Caco-2 (cell line): ENCODE measurements around the gene GLP2R. TPM values are rescaled to one million over a fixed set of nuclear protein-coding genes. Genes with fewer than 3 reads are reported as not detected.

Source experiments
- BruUV-seq: library from RNA; stranded (reverse); fragments of 400-500 nt; replicated peaks from 2 replicates; lab custom pipeline; 2021; lab: Mats Ljungman, UMichigan
- CTCF ChIA-PET: fragments of 300-600 bp; sonication (Branson Sonifier 250); formaldehyde crosslinking; loops from one replicate; lab custom pipeline; 2022; ENCODE audit warnings: antibody characterized with exemption; lab: Charles Lee
- POLR2A ChIA-PET: fragments of 300-600 bp; sonication (Branson Sonifier 250); formaldehyde crosslinking; loops from one replicate; lab custom pipeline; 2022; ENCODE audit warnings: antibody characterized with exemption; lab: Charles Lee
- DNase-seq, 2 experiments: peaks; one replicate each; pipeline versions ENCODE4 v3.0.0 to v3.0.0-alpha.2; 2020 to 2022
- H3K27me3 ChIP-seq: replicated peaks from 2 replicates; pipeline ENCODE4 v1.6.0; 2011; ENCODE audit warnings: low read length; ENCODE audit not compliant: control insufficient read depth, insufficient read depth
- H3K36me3 ChIP-seq: 2 replicates; pipeline ENCODE4 v1.5.1; 2011; ENCODE audit warnings: low read length; ENCODE audit not compliant: control insufficient read depth, insufficient read depth
- H3K4me1 ChIP-seq: fragments of 250-450 bp; sonication (Bioruptor Pico); 2 replicates; pipeline ENCODE4 v1.5.1; 2020; ENCODE audit warnings: mild to moderate bottlenecking
- H3K4me3 ChIP-seq: 2 replicates; pipeline ENCODE4 v1.5.1; 2011; ENCODE audit warnings: low read depth, mild to moderate bottlenecking, control low read depth, low read length
- H3K9me3 ChIP-seq: fragments of 250-450 bp; sonication (Bioruptor Pico); 2 replicates; pipeline ENCODE4 v1.5.1; 2020; ENCODE audit warnings: mild to moderate bottlenecking, moderate library complexity
- H3K27ac Mint-ChIP-seq: one replicate; pipeline ENCODE4 v1.8.0; 2022; ENCODE audit warnings: mixed read lengths; ENCODE audit not compliant: unreplicated experiment
- H3K27me3 Mint-ChIP-seq: one replicate; pipeline ENCODE4 v1.8.0; 2022; ENCODE audit warnings: mixed read lengths; ENCODE audit not compliant: insufficient read depth, unreplicated experiment
- H3K36me3 Mint-ChIP-seq: one replicate; pipeline ENCODE4 v1.8.0; 2022; ENCODE audit warnings: mild to moderate bottlenecking, mixed read lengths; ENCODE audit not compliant: insufficient read depth, unreplicated experiment
- H3K4me1 Mint-ChIP-seq: one replicate; pipeline ENCODE4 v1.8.0; 2022; ENCODE audit warnings: low read depth, mixed read lengths; ENCODE audit not compliant: unreplicated experiment
- H3K4me3 Mint-ChIP-seq: one replicate; pipeline ENCODE4 v1.8.0; 2022; ENCODE audit warnings: mild to moderate bottlenecking, moderate library complexity, mixed read lengths; ENCODE audit not compliant: unreplicated experiment
- H3K9me3 Mint-ChIP-seq: one replicate; pipeline ENCODE4 v1.8.0; 2022; ENCODE audit warnings: mixed read lengths; ENCODE audit not compliant: unreplicated experiment
- intact Hi-C: fragments of 100-400 bp; cut with micrococcal nuclease; formaldehyde crosslinking; loops from one replicate; pipeline ENCODE4 v1.10.0; 2022; ENCODE audit not compliant: unreplicated experiment
- total RNA-seq: library from RNA; stranded (reverse); gene quantifications from 2 replicates; pipeline ENCODE4 v1.2.3, GENCODE V29; 2022
- TF ChIP-seq, protein P1 (sequence below), 2 experiments: fragments of 200-600 bp in 1 of 2; IDR thresholded peaks; 1 replicate in 1 of 2; 2 replicates in 1 of 2; pipeline versions ENCODE4 v1.5.1 to v1.8.0; 2011 to 2022; ENCODE audit warnings: antibody characterized with exemption in 1 of 2, control low read depth in 1 of 2, inconsistent platforms in 1 of 2, low read depth in 1 of 2, low read length in 1 of 2, mild to moderate bottlenecking in 1 of 2, moderate library complexity in 1 of 2; ENCODE audit not compliant: insufficient read depth in 1 of 2, severe bottlenecking in 1 of 2, unreplicated experiment in 1 of 2

GLP2R gene
- total RNA-seq, 1 experiment from 2014 or later, result not detected

DNA sequence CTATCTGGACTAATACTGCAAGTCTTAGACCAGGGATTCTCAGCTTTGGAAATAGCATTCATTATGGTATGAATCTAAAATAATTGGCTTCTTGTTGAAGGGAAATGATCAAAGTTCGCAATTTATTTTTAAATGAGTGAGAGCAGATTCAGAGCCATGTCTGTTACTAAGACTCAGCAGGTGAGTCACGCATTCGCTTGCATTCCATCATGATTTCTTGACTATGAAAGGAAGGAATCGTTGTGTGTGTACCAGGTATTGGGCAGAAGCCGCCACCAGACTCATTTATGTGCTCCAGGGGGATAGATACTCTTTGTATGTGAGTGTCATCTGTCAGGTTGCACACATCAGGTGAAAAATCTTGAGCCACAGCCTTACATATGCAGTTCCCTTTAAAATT, 14.6 kb upstream of the GLP2R start:
- Histone ChIP-seq H3K36me3 (no peaks in the 10 kb centered on the region), H3K9me3 (no peaks in the 10 kb centered on the region), H3K27me3 (no peaks in the 10 kb centered on the region), H3K4me1 (0 out of 2 replicates have a peak, but pooled peaks cover 4% of the 10 kb centered on the region), H3K4me3 (no peak overlapping the region)
- no peaks in the 10 kb centered on the region for H3K27me3 Mint-ChIP-seq
- no peak overlapping the region for H3K27ac Mint-ChIP-seq
- H3K4me3 Mint-ChIP-seq, result no peak overlapping the region
- POLR2A ChIA-PET, result no interaction called here
- CTCF ChIA-PET, result interaction anchor here (0.5 kb wide), 1 partner anchor 80 kb away, joined by 3 read pairs; no protein-coding TSS in a partner anchor
- DNase-seq, result no peak
- no TSS peak for BruUV-seq
- peaks cover under 1% of the 10 kb centered on the region for H3K4me1 Mint-ChIP-seq
- H3K9me3 Mint-ChIP-seq, result no peaks in the 10 kb centered on the region
- no peaks in the 10 kb centered on the region for H3K36me3 Mint-ChIP-seq
- intact Hi-C loops, result no loop called here
- TF ChIP-seq, protein P1, sequence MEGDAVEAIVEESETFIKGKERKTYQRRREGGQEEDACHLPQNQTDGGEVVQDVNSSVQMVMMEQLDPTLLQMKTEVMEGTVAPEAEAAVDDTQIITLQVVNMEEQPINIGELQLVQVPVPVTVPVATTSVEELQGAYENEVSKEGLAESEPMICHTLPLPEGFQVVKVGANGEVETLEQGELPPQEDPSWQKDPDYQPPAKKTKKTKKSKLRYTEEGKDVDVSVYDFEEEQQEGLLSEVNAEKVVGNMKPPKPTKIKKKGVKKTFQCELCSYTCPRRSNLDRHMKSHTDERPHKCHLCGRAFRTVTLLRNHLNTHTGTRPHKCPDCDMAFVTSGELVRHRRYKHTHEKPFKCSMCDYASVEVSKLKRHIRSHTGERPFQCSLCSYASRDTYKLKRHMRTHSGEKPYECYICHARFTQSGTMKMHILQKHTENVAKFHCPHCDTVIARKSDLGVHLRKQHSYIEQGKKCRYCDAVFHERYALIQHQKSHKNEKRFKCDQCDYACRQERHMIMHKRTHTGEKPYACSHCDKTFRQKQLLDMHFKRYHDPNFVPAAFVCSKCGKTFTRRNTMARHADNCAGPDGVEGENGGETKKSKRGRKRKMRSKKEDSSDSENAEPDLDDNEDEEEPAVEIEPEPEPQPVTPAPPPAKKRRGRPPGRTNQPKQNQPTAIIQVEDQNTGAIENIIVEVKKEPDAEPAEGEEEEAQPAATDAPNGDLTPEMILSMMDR (IDR thresholded peaks at IDR 0.05; ENCODE audit: insufficient read depth in 1 of 2, low read depth in 1 of 2, low read length in 1 of 2, severe bottlenecking in 1 of 2, unreplicated experiment in 1 of 2), result no peak

DNA sequence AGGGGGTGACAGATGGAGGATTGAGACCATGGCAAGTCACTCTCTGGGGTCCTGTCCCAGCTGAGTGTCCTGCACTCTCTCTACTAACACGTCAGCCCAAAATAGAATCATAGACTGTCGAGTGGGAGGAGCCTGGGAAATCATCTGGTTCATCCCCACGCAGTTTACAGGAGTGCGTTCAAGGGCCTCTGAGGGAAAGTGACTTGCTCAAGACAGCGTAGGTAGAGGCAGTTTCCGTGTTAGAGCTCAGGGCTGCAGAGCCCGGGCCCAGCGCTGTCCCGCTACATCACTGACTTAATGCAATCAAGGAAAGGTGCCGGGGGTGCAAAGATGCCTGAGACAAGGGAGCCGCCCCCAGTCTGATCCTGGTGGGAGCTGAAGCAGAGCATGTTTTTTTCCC, 14.2 kb upstream of the GLP2R start:
- intact Hi-C loops, result no loop called here
- CTCF ChIA-PET, result interaction anchor here (0.5 kb wide), 1 partner anchor 80 kb away, joined by 3 read pairs; no protein-coding TSS in a partner anchor
- Histone ChIP-seq H3K4me3 (no peak overlapping the region), H3K4me1 (0 out of 2 replicates have a peak, but pooled peaks cover 4% of the 10 kb centered on the region), H3K9me3 (no peaks in the 10 kb centered on the region), H3K27me3 (no peaks in the 10 kb centered on the region), H3K36me3 (no peaks in the 10 kb centered on the region)
- Mint-ChIP-seq H3K4me1 (peaks cover 5% of the 10 kb centered on the region), H3K27me3 (no peaks in the 10 kb centered on the region), H3K4me3 (no peak overlapping the region), H3K36me3 (no peaks in the 10 kb centered on the region), H3K9me3 (no peaks in the 10 kb centered on the region), H3K27ac (peak overlapping the region; percentile 69)
- peak in 1 of 2 experiments; percentile 2 for DNase-seq
- POLR2A ChIA-PET, result no interaction called here
- TF ChIP-seq, protein P1 (IDR thresholded peaks at IDR 0.05; ENCODE audit: insufficient read depth in 1 of 2, low read depth in 1 of 2, low read length in 1 of 2, severe bottlenecking in 1 of 2, unreplicated experiment in 1 of 2), result no peak
- BruUV-seq, result no TSS peak

DNA sequence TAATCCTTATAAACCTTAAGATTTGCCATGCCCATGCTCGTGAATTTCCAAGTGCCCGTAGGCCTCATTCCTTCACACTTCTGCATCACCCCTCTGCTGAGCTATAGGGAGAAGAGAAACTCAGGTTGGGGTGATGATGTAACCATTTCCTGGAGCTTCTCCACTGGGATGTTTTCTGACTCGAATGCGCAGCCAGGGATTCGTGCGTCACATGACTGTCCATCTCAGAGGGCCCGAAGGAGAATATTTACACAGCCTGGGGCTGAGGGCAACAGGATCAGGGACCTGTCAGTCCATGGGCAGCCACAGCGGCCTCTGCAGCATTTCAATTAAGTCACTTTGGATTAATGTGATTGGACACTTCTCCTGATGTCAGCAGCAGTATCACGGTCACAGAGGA, 12.6 kb upstream of the GLP2R start:
- 0 out of 2 replicates have a peak, but pooled peaks cover 4% of the 10 kb centered on the region for H3K4me1 ChIP-seq
- no TSS peak for BruUV-seq
- H3K27me3 Mint-ChIP-seq, result no peaks in the 10 kb centered on the region
- ChIA-PET POLR2A (no interaction called here), CTCF (no interaction called here)
- H3K4me3 ChIP-seq, result no peak overlapping the region
- no peaks in the 10 kb centered on the region for H3K36me3 ChIP-seq
- TF ChIP-seq, protein P1 (IDR thresholded peaks at IDR 0.05; ENCODE audit: insufficient read depth in 1 of 2, low read depth in 1 of 2, low read length in 1 of 2, severe bottlenecking in 1 of 2, unreplicated experiment in 1 of 2), result no peak
- H3K4me3 Mint-ChIP-seq, result no peak overlapping the region
- no peaks in the 10 kb centered on the region for H3K9me3 ChIP-seq
- DNase-seq, result no peak
- intact Hi-C loops, result no loop called here
- no peaks in the 10 kb centered on the region for H3K9me3 Mint-ChIP-seq
- H3K36me3 Mint-ChIP-seq, result no peaks in the 10 kb centered on the region
- H3K27me3 ChIP-seq, result no peaks in the 10 kb centered on the region
- peaks cover 6% of the 10 kb centered on the region for H3K4me1 Mint-ChIP-seq
- no peak overlapping the region for H3K27ac Mint-ChIP-seq
